HG03095 (cell line): ENCODE measurements around the gene SORCS1.

Experiments
- ATAC-seq: cut with Tn5 transposase; IDR thresholded peaks from one replicate; pipeline ENCODE4 v1.9.1; 2021; ENCODE audit warnings: moderate library complexity; ENCODE audit not compliant: unreplicated experiment

The SORCS1 gene

GRCh38 chr10:106557951-106558733 lies 606.4 kb downstream of the SORCS1 start:
- no peak for ATAC-seq

DNA sequence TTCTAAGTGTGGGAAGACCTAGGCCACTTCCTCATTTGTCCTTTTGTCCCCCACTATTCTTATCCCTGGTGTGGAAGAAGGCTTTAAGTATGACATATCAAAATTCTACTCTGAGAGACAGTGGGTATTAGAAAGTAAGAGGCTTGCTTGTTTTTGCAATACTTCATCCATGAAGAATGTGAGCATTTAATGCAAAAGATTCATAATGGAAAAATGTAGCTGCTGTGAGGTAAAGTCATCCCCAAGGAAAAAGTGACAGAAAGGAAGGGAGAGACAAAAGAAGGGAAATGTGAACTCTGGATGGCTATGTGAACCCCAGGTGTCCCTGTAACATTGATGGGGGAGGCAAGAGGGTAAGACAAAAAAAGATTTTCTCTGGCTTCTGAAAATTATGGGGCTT lies 607.5 kb downstream of the SORCS1 start:
- no peak for ATAC-seq

DNA sequence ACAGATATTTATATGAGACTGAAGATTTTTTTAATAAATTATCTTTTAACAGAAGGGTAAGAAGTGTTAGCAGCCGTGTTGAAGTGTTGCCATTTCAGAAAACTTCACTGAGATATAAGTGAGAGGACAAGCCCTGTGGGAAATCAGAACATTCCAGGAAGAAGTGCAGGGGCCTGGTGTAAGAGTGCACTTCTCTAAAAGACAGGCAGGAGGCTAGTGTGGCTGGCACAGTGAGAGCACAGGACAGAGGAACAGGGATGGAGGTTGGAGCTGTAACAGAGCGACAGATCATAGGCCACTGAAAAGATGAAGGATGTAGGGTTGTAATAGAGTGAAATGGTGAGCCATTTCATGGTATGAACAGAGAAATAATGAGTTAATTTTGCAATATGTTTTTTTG lies 608.9 kb downstream of the SORCS1 start:
- ATAC-seq, result no peak

GRCh38 chr10:106551501-106552062 lies 612.9 kb downstream of the SORCS1 start:
- ATAC-seq, result no peak

- ATAC-seq, result no peak
Measured at GRCh38 chr10:106548832-106549231, 615.7 kb downstream of the SORCS1 start.

DNA sequence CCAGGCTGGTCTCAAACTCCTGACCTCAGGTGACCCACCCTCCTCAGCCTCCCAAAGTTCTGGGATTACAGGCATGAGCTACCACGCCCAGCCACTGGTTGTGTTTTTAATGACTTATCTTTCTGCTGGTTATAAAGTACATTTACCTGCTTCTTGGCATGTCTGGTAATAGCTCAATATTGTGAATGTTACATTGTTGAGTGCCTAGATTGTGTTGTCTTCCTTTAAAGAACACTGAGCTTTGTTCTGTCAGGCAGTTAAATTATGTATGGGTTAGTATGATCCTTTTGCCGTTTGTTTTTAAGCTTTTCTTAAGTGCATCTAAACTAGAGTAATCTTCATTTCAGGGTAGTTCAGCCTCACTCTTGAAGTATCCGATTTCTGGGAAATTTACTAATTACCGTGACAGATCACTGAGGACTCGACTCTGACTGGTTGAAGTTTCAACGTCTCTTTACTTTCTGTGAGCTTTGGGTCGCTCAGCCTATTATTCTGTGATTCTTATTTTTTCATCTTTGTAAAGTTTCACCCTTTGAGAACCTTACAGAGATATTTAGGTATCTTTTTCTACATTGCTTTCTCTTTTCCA lies 617.4 kb downstream of the SORCS1 start:
- ATAC-seq, result no peak

DNA sequence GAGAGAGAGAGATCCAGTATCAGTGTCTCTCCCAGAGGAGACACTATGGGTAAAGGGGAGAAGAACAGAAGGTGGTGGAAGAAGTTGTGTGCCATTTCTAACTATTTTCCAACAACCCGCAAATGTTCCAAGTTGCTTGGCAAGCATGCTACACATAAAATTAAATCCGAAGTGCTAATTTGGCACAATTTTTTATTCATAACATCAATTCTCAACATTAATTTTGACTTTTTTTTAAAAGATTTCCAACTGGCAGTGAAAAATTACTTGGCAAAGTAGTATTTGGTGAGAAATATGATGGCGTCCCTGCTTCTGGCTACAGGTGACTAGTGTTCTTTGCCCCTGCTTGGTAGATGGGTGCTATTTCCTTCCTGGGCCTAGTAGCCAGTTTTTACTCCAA lies 622.0 kb downstream of the SORCS1 start:
- no peak for ATAC-seq

DNA sequence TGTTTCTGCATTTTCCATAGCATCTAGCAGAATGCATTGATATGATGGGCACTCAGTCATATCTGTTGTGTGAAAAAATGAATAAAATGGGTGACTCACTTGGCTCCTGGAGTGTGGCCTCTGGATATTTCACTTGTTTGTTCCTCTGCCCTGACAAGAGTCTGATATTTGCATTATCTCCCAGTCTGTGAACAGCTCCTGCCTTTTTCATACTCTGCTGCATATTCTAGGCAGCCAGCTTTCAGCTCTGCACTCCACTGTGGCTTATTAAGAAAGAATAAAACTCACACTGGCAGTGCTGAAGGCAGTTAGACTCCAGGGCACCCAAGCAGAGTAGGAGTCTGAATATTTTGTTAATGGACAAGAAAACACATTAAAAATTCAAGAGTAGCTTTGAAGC lies 623.9 kb downstream of the SORCS1 start:
- no peak for ATAC-seq

DNA sequence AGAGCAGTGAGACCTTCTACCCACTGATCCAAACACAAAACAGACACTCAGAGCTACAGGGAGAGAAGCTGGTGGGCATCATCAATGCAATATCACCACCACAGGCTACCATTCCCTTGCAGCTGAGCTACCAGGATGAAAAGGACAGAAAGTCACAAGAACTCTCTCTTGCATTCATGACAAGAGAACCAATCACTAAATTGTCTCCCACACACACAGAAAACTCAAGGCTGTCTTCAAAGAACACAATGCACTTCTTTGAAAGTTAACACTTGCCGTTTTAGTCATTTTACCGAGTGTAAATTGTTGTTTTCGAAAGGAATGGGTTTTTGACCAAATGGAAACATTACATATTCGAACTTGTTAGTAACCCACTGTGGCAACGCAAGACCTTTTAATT lies 626.6 kb downstream of the SORCS1 start:
- ATAC-seq, result no peak

DNA sequence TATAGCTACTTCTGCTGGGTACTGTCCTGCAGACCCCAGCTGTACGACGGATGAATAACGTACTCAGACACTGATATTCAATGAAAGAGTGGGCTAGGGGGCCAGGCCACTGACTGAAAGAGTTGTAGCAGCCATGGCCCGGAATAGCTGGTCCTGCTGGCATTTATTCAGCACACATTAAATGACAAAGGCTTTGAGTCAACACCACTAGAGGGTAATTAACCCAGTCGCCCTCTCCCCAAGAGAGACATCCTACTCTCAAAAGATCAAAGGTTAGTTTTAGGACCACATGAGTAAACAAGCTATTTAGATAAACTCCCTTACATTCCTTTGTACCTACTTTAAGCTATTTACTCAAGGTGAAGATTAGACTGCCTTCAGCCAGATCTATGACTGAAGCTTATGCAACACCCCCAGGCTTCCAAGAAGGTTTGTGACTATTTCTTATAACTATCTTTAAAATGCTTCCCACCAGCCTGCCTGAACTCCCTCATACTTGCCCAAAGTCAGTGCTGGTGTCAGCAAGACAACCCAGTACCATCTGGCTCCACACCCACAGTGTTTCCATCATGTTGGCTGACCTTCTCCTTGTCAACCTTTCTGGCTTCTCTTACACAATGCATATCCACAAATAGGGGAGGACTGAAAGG lies 629.1 kb downstream of the SORCS1 start:
- ATAC-seq, result no peak

DNA sequence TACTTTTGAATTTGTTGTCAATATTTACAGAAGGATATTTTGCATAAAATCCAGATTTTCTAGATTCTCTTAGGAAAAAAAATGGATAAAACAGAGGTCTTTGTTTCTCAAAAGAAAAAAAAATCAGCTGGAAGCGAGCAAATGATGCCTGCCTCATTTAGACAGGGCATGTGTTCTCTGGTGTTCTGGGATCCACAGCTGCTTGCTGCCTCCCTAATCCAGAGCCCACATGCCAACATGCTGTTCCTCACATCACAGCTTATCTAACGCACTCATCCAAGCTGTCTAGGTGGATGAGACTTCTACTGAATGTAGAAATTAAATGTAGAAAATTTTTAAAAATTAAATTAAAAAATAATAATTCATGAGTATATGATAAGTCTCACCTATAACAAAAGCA lies 630.1 kb downstream of the SORCS1 start:
- no peak for ATAC-seq

GRCh38 chr10:106528702-106529101 lies 635.8 kb downstream of the SORCS1 start:
- no peak for ATAC-seq

GRCh38 chr10:106525835-106526234 lies 638.7 kb downstream of the SORCS1 start:
- ATAC-seq, result no peak
